ENCODE data around the gene GLRX. TPM values are rescaled to one million over a fixed set of nuclear protein-coding genes. Genes with fewer than 3 reads are reported as not detected.
A peak's percentile ranks its signal among the peaks of the same experiment; 100 is the strongest.

GLRX gene
- polyA plus RNA-seq, 3 donors from 2014 or later, result 261 to 295 (median 263) TPM

GRCh38 chr5:95835682-95836385 is 13.3 kb upstream of the GLRX start:
- H3K27me3 Mint-ChIP-seq (ENCODE audit: low read depth in 3 of 3), result peaks cover 0 to 3% (median 1%) of the 10 kb centered on the region in 3 donors
- H3K9me3 Mint-ChIP-seq, result peaks cover 0 to 2% (median 0%) of the 10 kb centered on the region in 6 donors
- H3K4me3 Mint-ChIP-seq, result peak overlapping the region; percentile 84 to 90 (median 88)
- DNase-seq, result peak in 2 of 3 donors; percentile 15 to 17
- peak overlapping the region; percentile 82 to 94 (median 92) for H3K27ac Mint-ChIP-seq
- H3K36me3 Mint-ChIP-seq, result no peaks in the 10 kb centered on the region
- H3K4me1 Mint-ChIP-seq, result peaks cover 37 to 54% of the 10 kb centered on the region in 2 donors

- H3K27ac Mint-ChIP-seq, result peak overlapping the region in 3 of 6 donors; percentile 45 to 78 (median 57)
- H3K9me3 Mint-ChIP-seq, result peaks cover 0 to 2% (median 0%) of the 10 kb centered on the region in 6 donors
- H3K4me1 Mint-ChIP-seq, result peaks cover 35 to 54% of the 10 kb centered on the region in 2 donors
- no peak for DNase-seq
- H3K27me3 Mint-ChIP-seq (ENCODE audit: low read depth in 3 of 3), result peaks cover 0 to 3% (median 1%) of the 10 kb centered on the region in 3 donors
- no peaks in the 10 kb centered on the region for H3K36me3 Mint-ChIP-seq
- peak overlapping the region in 4 of 5 donors; percentile 3 to 34 (median 30) for H3K4me3 Mint-ChIP-seq
Measured at GRCh38 chr5:95832664-95833063, 10.1 kb upstream of the GLRX start.

- H3K4me3 Mint-ChIP-seq, result no peak overlapping the region
- H3K9me3 Mint-ChIP-seq, result peaks cover 0 to 2% (median 0%) of the 10 kb centered on the region in 6 donors
- H3K4me1 Mint-ChIP-seq, result peaks cover 26 to 46% of the 10 kb centered on the region in 2 donors
- no peak for DNase-seq
- H3K27me3 Mint-ChIP-seq (ENCODE audit: low read depth in 3 of 3), result peaks cover 1 to 3% (median 3%) of the 10 kb centered on the region in 3 donors
- peak overlapping the region in 2 of 6 donors; percentile 15 to 66 for H3K27ac Mint-ChIP-seq
- H3K36me3 Mint-ChIP-seq, result no peaks in the 10 kb centered on the region
Measured at GRCh38 chr5:95830226-95830625, 7.7 kb upstream of the GLRX start.

- H3K27me3 Mint-ChIP-seq (ENCODE audit: low read depth in 3 of 3), result peaks cover 0 to 7% (median 1%) of the 10 kb centered on the region in 3 donors
- H3K27ac Mint-ChIP-seq, result peak overlapping the region in 4 of 6 donors; percentile 3 to 37 (median 34)
- H3K4me1 Mint-ChIP-seq, result peaks cover 31 to 45% of the 10 kb centered on the region in 2 donors
- no peak for DNase-seq
- H3K9me3 Mint-ChIP-seq, result no peaks in the 10 kb centered on the region
- H3K4me3 Mint-ChIP-seq, result no peak overlapping the region
- no peaks in the 10 kb centered on the region for H3K36me3 Mint-ChIP-seq
Measured at GRCh38 chr5:95827892-95828246, 5.3 kb upstream of the GLRX start.

- Mint-ChIP-seq H3K4me1 (peaks cover 34 to 45% of the 10 kb centered on the region in 2 donors), H3K27me3 (ENCODE audit: low read depth in 3 of 3) (peaks cover 0 to 7% (median 0%) of the 10 kb centered on the region in 3 donors), H3K27ac (peak overlapping the region in 4 of 6 donors; percentile 3 to 37 (median 34)), H3K9me3 (no peaks in the 10 kb centered on the region), H3K4me3 (no peak overlapping the region), H3K36me3 (no peaks in the 10 kb centered on the region)
- no peak for DNase-seq
Measured at GRCh38 chr5:95826949-95827891, 4.7 kb upstream of the GLRX start.

GRCh38 chr5:95825495-95825894 is 3.0 kb upstream of the GLRX start:
- Mint-ChIP-seq H3K9me3 (no peaks in the 10 kb centered on the region), H3K27ac (peak overlapping the region; percentile 83 to 90 (median 86)), H3K27me3 (ENCODE audit: low read depth in 3 of 3) (peaks cover 0 to 7% (median 3%) of the 10 kb centered on the region in 3 donors), H3K4me3 (peak overlapping the region; percentile 51 to 98 (median 62)), H3K36me3 (no peaks in the 10 kb centered on the region), H3K4me1 (peaks cover 43 to 54% of the 10 kb centered on the region in 2 donors)
- DNase-seq, result no peak

- H3K4me1 Mint-ChIP-seq, result peaks cover 47 to 54% of the 10 kb centered on the region in 2 donors
- DNase-seq, result peak in 1 of 3 donors; percentile 28
Measured at GRCh38 chr5:95824747-95825146, 2.2 kb upstream of the GLRX start.

GRCh38 chr5:95823738-95824609 is 1.4 kb upstream of the GLRX start:
- peak overlapping the region; percentile 98 to 100 (median 98) for H3K4me3 Mint-ChIP-seq
- no peaks in the 10 kb centered on the region for H3K9me3 Mint-ChIP-seq
- H3K27ac Mint-ChIP-seq, result peak overlapping the region; percentile 88 to 99 (median 95)
- H3K36me3 Mint-ChIP-seq, result no peaks in the 10 kb centered on the region
- peaks cover 55 to 61% of the 10 kb centered on the region in 2 donors for H3K4me1 Mint-ChIP-seq
- H3K27me3 Mint-ChIP-seq (ENCODE audit: low read depth in 3 of 3), result peaks cover 0 to 10% (median 3%) of the 10 kb centered on the region in 3 donors
- peak; percentile 75 to 76 (median 76) for DNase-seq

More at GRCh38 chr5:95824747-95825146, 2.2 kb upstream of the GLRX start:
- Mint-ChIP-seq H3K27me3 (ENCODE audit: low read depth in 3 of 3) (peaks cover 0 to 7% (median 3%) of the 10 kb centered on the region in 3 donors), H3K27ac (peak overlapping the region; percentile 88 to 99 (median 95)), H3K9me3 (no peaks in the 10 kb centered on the region), H3K4me3 (peak overlapping the region; percentile 98 to 100 (median 98)), H3K36me3 (no peaks in the 10 kb centered on the region)

GRCh38 chr5:95823218-95823737 is 752 bp upstream of the GLRX start:
- H3K4me1 Mint-ChIP-seq, result peaks cover 62 to 68% of the 10 kb centered on the region in 2 donors
- H3K4me3 Mint-ChIP-seq, result peak overlapping the region; percentile 98 to 100 (median 98)
- peak overlapping the region; percentile 88 to 99 (median 95) for H3K27ac Mint-ChIP-seq
- H3K36me3 Mint-ChIP-seq, result no peaks in the 10 kb centered on the region
- peaks cover 0 to 10% (median 5%) of the 10 kb centered on the region in 3 donors for H3K27me3 Mint-ChIP-seq (ENCODE audit: low read depth in 3 of 3)
- H3K9me3 Mint-ChIP-seq, result no peaks in the 10 kb centered on the region
- DNase-seq, result peak in 1 of 3 donors; percentile 31

- Mint-ChIP-seq H3K36me3 (peaks cover 0 to under 1% (median 0%) of the 10 kb centered on the region in 3 donors), H3K9me3 (no peaks in the 10 kb centered on the region), H3K4me1 (peaks cover 73 to 79% of the 10 kb centered on the region in 2 donors), H3K27me3 (ENCODE audit: low read depth in 3 of 3) (peaks cover 3 to 7% (median 5%) of the 10 kb centered on the region in 3 donors), H3K4me3 (peak overlapping the region; percentile 98 to 100 (median 98)), H3K27ac (peak overlapping the region; percentile 88 to 99 (median 95))
- DNase-seq, result peak in 2 of 3 donors; percentile 37 to 43
Measured at GRCh38 chr5:95822043-95822541, 434 bp downstream of the GLRX start.

- H3K36me3 Mint-ChIP-seq, result peaks cover 4 to 7% (median 4%) of the 10 kb centered on the region in 3 donors
- no peaks in the 10 kb centered on the region for H3K9me3 Mint-ChIP-seq
- no peak for DNase-seq
- H3K27ac Mint-ChIP-seq, result peak overlapping the region; percentile 88 to 99 (median 95)
- H3K4me3 Mint-ChIP-seq, result peak overlapping the region; percentile 98 to 100 (median 98)
- H3K27me3 Mint-ChIP-seq (ENCODE audit: low read depth in 3 of 3), result peaks cover 3 to 6% (median 5%) of the 10 kb centered on the region in 3 donors
- peaks cover 81 to 87% of the 10 kb centered on the region in 2 donors for H3K4me1 Mint-ChIP-seq
Measured at GRCh38 chr5:95821110-95822021, 1.2 kb downstream of the GLRX start.

All from immature natural killer cell (primary cell).